Measurements from ENCODE around the gene SOST. TPM values are rescaled to one million over a fixed set of nuclear protein-coding genes. Genes with fewer than 3 reads are reported as not detected.

SOST gene
- total RNA-seq, 2 experiments from 2014 or later: not detected

DNA sequence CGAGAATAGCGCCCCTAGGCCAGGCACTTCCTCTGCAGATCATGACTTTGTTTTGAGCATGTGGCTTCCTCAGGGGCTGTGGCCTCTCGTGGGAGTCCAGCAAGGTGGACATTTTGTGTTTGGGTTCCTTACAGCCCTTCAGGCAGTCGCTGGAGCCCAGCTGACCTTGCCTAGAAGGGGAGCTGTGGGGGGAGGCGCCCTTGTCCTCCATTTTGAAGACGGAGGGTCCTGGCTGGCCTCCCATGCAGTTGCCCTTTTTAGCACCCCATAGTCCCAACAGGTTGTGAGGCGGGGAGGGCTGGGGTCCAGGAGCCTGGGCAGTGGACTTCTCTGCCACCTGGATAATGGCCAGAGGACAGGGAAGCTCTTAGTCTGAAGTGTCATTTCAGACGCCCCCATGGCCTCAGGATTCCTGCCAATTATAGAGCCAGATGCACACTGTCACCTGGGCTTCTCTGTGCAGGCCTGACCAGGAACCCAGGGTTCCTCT is 1.4 kb downstream of the SOST start:
- peaks cover 29% of the 10 kb centered on the region for H3K27me3 Mint-ChIP-seq (ENCODE audit: low read depth)
- CTCF ChIA-PET: interaction anchor here (0.6 to 16.8 kb wide), 5 partner anchors 9 to 180 kb away, joined by 3 to 403 read pairs (median 3); no protein-coding TSS in a partner anchor
- no peaks in the 10 kb centered on the region for H3K36me3 Mint-ChIP-seq (ENCODE audit: low read depth)
- no peak overlapping the region for H3K27ac Mint-ChIP-seq
- DNase-seq: no peak
- no peaks in the 10 kb centered on the region for H3K4me1 Mint-ChIP-seq (ENCODE audit: low read depth)
- no peak overlapping the region for H3K4me3 Mint-ChIP-seq
- intact Hi-C loops (cut with micrococcal nuclease): no loop called here
- no peaks in the 10 kb centered on the region for H3K9me3 Mint-ChIP-seq

DNA sequence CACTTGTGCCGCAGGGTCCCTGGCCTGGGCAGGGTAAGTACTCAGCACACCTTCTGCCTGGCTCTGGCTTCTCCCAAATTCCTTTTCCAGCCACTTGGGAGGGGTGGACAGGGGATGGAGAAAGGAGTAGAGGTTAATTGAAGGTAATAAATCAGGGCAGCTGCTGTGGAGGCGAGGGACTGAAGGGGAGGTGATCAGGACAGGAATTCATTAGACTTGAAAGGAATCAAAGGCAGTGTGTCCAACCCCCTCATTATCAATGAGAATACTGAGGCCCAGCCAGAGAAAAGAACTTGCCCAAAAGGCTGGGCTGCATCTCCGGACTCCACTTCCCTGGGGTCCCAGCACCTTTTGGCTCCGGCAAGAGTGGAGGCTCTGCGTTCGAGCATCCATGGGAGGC is 2.4 kb downstream of the SOST start:
- no peak overlapping the region for H3K27ac Mint-ChIP-seq
- no peaks in the 10 kb centered on the region for H3K36me3 Mint-ChIP-seq (ENCODE audit: low read depth)
- CTCF ChIA-PET: interaction anchor here (0.8 to 16.8 kb wide), 4 partner anchors 10 to 60 kb away, joined by 3 to 403 read pairs (median 3); no protein-coding TSS in a partner anchor
- H3K9me3 Mint-ChIP-seq: no peaks in the 10 kb centered on the region
- intact Hi-C loops (cut with micrococcal nuclease): no loop called here
- H3K4me3 Mint-ChIP-seq: no peak overlapping the region
- H3K4me1 Mint-ChIP-seq (ENCODE audit: low read depth): no peaks in the 10 kb centered on the region
- DNase-seq: no peak
- H3K27me3 Mint-ChIP-seq (ENCODE audit: low read depth): peaks cover 29% of the 10 kb centered on the region

DNA sequence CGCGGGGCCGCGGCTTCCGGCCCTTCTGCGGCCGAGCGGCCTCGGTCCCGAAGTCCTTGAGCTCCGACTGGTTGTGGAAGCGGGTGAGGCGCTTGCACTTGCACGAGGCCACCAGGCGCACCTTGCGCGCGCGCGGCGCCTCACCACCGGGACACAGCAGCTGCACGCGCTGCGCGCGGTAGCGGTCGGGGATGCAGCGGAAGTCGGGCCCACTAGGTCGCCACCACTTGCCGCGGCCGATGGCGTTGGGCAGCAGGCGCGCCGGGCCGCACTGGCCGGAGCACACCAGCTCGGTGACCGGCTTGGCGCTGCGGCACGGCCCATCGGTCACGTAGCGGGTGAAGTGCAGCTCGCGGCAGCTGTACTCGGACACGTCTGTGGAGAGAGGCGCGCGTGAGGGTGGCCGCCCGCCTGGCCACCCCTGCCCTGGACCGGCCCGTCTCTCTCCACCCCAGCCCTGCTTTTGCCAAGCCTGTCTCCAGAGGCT is 3.2 kb downstream of the SOST start:
- Mint-ChIP-seq H3K9me3 (no peaks in the 10 kb centered on the region), H3K27ac (no peak overlapping the region), H3K4me3 (no peak overlapping the region), H3K4me1 (ENCODE audit: low read depth) (no peaks in the 10 kb centered on the region), H3K27me3 (ENCODE audit: low read depth) (peaks cover 33% of the 10 kb centered on the region), H3K36me3 (ENCODE audit: low read depth) (no peaks in the 10 kb centered on the region)
- intact Hi-C loops (cut with micrococcal nuclease): no loop called here
- DNase-seq: no peak
- CTCF ChIA-PET: interaction anchor here (0.8 to 16.8 kb wide), 3 partner anchors 11 to 59 kb away, joined by 3 to 403 read pairs (median 3); no protein-coding TSS in a partner anchor

DNA sequence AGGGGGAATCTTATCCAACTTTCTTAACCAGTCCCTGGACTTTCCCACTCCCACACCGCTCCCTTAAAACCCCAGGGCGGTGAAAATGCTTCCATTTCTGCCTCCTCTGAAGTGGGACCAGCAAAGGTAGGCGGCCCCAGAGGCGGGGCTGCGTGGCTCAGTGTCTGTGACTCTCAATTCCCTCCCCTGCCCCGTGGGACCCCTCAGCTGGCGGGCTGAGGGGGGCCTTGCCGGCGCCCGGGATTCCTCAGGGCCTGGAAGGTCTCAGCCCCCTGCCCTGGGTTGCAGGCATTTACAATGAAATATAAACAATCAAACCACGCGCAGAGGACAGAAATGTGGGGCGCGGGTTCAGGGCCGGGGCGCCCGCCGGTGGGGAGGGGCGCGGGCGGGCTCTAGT is 3.6 kb downstream of the SOST start:
- no peak overlapping the region for H3K4me3 Mint-ChIP-seq

DNA sequence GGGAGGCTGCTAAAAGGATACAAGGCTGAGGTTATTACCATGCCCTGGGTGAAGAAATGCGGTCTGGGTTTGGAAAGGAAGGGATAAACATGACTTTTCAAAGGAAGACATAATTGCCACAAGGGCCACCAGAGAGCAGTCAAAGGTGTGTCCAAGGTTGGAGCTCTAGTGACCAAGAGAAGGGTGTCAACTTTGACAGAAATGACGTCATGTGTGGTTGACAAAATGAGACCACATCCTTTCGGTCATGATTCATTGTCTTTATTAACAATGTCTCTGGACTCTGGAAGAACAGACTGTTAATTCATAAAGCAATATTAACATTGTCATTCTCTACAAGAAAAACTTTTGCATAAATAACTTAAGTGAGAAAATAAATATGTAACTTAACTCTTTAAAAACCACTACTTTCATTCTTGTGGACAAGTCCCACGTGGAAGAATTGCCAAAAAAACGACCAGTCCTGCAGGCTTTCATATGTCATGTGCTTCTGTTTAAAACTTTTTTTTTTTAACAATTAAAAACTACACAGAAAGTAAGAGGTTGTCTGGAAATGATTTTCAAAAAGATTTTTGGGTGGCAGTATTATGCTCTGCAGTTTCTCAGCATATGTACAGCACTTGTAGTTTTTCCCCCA is 5.0 kb downstream of the SOST start:
- no peaks in the 10 kb centered on the region for H3K36me3 Mint-ChIP-seq (ENCODE audit: low read depth)
- intact Hi-C loops (cut with micrococcal nuclease): no loop called here
- H3K27me3 Mint-ChIP-seq (ENCODE audit: low read depth): peaks cover 33% of the 10 kb centered on the region
- DNase-seq: no peak
- H3K27ac Mint-ChIP-seq: no peak overlapping the region
- no peaks in the 10 kb centered on the region for H3K9me3 Mint-ChIP-seq
- CTCF ChIA-PET: interaction anchor here (16.8 kb wide), 1 partner anchor 57 kb away, joined by 403 read pairs; no protein-coding TSS in a partner anchor
- no peak overlapping the region for H3K4me3 Mint-ChIP-seq
- no peaks in the 10 kb centered on the region for H3K4me1 Mint-ChIP-seq (ENCODE audit: low read depth)

More for the DNA sequence above, 3.6 kb downstream of the SOST start:
- no peak for DNase-seq
- no peaks in the 10 kb centered on the region for H3K36me3 Mint-ChIP-seq (ENCODE audit: low read depth)
- intact Hi-C loops (cut with micrococcal nuclease): no loop called here
- H3K27ac Mint-ChIP-seq: no peak overlapping the region
- H3K4me1 Mint-ChIP-seq (ENCODE audit: low read depth): no peaks in the 10 kb centered on the region
- CTCF ChIA-PET: interaction anchor here (16.8 kb wide), 1 partner anchor 58 kb away, joined by 403 read pairs; no protein-coding TSS in a partner anchor
- peaks cover 33% of the 10 kb centered on the region for H3K27me3 Mint-ChIP-seq (ENCODE audit: low read depth)
- no peaks in the 10 kb centered on the region for H3K9me3 Mint-ChIP-seq

DNA sequence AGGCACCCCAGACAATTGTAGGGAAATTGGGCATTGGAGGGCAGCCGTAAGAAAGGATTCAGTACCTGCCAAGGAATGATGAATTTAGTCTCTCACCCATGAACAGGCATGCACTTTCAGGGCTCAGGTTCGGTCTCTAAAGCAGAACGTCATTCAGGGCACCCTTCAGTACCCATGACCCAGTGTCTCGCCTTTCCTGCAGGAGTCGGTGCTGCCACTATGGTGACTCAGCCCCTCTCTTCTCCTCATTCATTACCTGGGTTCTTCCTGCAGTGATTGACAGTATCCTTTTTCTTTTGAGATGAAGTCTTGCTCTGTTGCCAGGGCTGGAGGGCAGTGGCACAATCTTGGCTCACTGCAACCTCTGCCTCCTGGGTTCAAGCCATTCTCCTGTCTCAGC is 8.4 kb downstream of the SOST start:
- intact Hi-C loops (cut with micrococcal nuclease): no loop called here
- H3K4me1 Mint-ChIP-seq (ENCODE audit: low read depth): no peaks in the 10 kb centered on the region
- CTCF ChIA-PET: interaction anchor here (2.3 to 16.8 kb wide), 3 partner anchors 11 to 54 kb away, joined by 8 to 403 read pairs (median 20); no protein-coding TSS in a partner anchor
- DNase-seq: no peak
- no peaks in the 10 kb centered on the region for H3K36me3 Mint-ChIP-seq (ENCODE audit: low read depth)
- no peak overlapping the region for H3K27ac Mint-ChIP-seq
- no peaks in the 10 kb centered on the region for H3K9me3 Mint-ChIP-seq
- H3K27me3 Mint-ChIP-seq (ENCODE audit: low read depth): peaks cover 15% of the 10 kb centered on the region
- H3K4me3 Mint-ChIP-seq: no peak overlapping the region

DNA sequence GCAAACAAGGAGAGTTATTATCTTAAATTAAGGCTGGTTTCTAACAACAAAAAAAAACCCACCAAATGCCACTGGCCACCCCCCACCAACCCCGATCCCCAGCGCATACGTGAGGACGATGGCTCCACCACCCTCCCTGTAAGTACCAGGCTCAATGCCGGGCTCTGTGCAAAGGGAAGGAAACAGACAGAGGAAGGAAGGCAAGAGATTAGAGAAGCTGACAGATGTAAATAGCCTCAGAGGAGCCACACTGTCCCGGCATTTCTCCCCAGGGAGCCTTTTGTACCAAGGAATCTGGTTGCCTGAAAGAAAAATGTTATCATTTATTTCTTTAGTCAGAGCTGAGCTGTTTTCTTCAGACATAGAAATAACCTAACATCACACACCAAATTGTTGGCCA is 13.1 kb downstream of the SOST start:
- no peak overlapping the region for H3K27ac Mint-ChIP-seq
- no peak overlapping the region for H3K4me3 Mint-ChIP-seq
- no peaks in the 10 kb centered on the region for H3K9me3 Mint-ChIP-seq
- CTCF ChIA-PET: interaction anchor here (0.7 to 1.2 kb wide), 3 partner anchors 11 to 52 kb away, joined by 3 to 6 read pairs (median 3); no protein-coding TSS in a partner anchor
- peaks cover 17% of the 10 kb centered on the region for H3K27me3 Mint-ChIP-seq (ENCODE audit: low read depth)
- no peak for DNase-seq
- intact Hi-C loops (cut with micrococcal nuclease): no loop called here
- no peaks in the 10 kb centered on the region for H3K36me3 Mint-ChIP-seq (ENCODE audit: low read depth)
- no peaks in the 10 kb centered on the region for H3K4me1 Mint-ChIP-seq (ENCODE audit: low read depth)

DNA sequence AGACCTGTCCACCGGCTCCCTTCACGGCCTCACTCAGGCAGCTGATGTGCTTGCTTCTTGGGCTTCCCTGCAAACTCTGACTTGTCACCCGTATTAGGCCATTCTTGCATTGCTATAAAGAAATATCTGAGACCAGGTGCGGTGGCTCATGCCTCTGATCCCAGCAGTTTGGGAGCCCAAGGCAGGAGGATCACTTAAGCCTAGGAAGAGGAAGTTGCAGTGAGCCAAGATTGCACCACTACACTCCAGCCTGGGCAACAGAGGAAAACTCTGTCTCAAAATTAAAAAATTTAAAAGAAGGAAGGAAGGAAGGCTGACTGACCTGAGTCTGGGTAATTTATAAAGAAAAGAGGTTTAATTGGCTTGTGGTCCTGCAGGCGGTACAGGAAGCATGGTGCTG is 17.0 kb downstream of the SOST start:
- CTCF ChIA-PET: interaction anchor here (0.7 to 2.6 kb wide), 2 partner anchors 26 to 47 kb away, joined by 3 to 6 read pairs; no protein-coding TSS in a partner anchor
- H3K27ac Mint-ChIP-seq: no peak overlapping the region
- no peaks in the 10 kb centered on the region for H3K4me1 Mint-ChIP-seq (ENCODE audit: low read depth)
- no peaks in the 10 kb centered on the region for H3K9me3 Mint-ChIP-seq
- DNase-seq: no peak
- intact Hi-C loops (cut with micrococcal nuclease): no loop called here
- no peak overlapping the region for H3K4me3 Mint-ChIP-seq
- peaks cover 20% of the 10 kb centered on the region for H3K27me3 Mint-ChIP-seq (ENCODE audit: low read depth)
- no peaks in the 10 kb centered on the region for H3K36me3 Mint-ChIP-seq (ENCODE audit: low read depth)

DNA sequence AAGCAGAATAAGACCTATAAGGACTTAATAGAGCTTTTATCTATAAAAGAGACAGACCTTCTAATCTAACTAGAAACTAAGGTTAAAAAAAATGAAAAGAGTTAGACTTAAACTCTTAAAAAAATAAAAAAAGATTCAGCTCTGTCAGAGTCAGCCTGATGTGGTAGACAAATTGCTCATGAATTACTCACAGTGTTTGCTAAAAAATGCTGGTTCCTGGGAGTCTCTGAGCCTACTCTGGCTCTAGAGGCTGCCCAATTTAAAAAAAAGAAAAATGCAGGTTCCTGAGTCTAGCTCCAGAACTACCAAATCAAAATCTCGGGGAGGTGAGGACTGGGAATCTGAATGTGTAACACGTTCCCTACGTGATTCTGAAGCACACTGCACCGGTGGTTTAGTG is 18.1 kb downstream of the SOST start:
- Mint-ChIP-seq H3K9me3 (no peaks in the 10 kb centered on the region), H3K27ac (no peak overlapping the region), H3K36me3 (ENCODE audit: low read depth) (no peaks in the 10 kb centered on the region), H3K4me3 (no peak overlapping the region), H3K4me1 (ENCODE audit: low read depth) (no peaks in the 10 kb centered on the region), H3K27me3 (ENCODE audit: low read depth) (peaks cover 18% of the 10 kb centered on the region)
- DNase-seq: no peak
- CTCF ChIA-PET: interaction anchor here (0.6 to 2.6 kb wide), 3 partner anchors 44 to 1162 kb away, joined by 3 to 6 read pairs (median 3); no protein-coding TSS in a partner anchor
- intact Hi-C loops (cut with micrococcal nuclease): no loop called here

DNA sequence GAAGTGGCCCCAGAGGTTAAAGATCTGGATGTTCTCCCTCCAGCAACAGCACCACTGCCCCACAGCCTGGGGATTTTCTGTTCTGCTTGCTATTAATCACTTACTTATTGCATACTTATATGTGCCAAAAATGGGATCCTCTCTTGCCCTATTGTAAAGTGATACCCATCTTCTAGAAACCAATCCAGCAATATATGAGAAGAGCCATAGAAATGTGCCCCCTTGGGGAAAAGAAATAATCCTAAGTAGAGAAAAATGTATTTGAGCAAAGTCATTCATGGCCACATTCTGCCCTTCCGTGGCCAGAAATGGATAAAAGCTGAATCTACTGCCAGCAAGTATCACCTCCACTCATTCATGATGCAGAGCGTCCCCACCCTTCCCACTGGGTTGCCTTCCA is 20.9 kb downstream of the SOST start:
- DNase-seq: no peak
- Mint-ChIP-seq H3K9me3 (no peaks in the 10 kb centered on the region), H3K27ac (no peak overlapping the region), H3K4me1 (ENCODE audit: low read depth) (no peaks in the 10 kb centered on the region), H3K27me3 (ENCODE audit: low read depth) (peaks cover 6% of the 10 kb centered on the region), H3K36me3 (ENCODE audit: low read depth) (no peaks in the 10 kb centered on the region), H3K4me3 (no peak overlapping the region)
- CTCF ChIA-PET: interaction anchor here (1.1 kb wide), 1 partner anchor 44 kb away, joined by 3 read pairs; no protein-coding TSS in a partner anchor
- intact Hi-C loops (cut with micrococcal nuclease): no loop called here

DNA sequence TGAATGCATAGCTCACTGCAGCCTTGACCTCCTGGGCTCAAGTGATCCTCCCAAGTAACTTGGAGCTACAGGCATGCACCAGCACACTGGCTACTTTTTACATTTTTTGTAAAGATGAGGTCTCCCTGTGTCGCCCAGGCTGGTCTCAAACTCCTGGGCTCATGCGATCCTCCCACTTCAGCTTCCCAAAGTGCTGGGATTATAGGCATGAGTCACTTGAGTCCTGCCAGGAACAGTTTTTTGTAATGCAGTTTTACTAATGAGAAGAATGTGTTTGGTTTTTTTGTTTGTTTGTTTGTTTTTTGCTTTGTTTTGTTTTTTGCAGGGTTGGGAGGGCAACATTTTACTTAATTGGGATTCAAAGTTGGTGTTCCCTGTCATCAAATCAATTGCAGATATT is 22.2 kb downstream of the SOST start:
- Mint-ChIP-seq H3K27me3 (ENCODE audit: low read depth) (peaks cover 2% of the 10 kb centered on the region), H3K9me3 (no peaks in the 10 kb centered on the region), H3K4me3 (no peak overlapping the region), H3K4me1 (ENCODE audit: low read depth) (no peaks in the 10 kb centered on the region), H3K27ac (no peak overlapping the region), H3K36me3 (ENCODE audit: low read depth) (no peaks in the 10 kb centered on the region)
- no peak for DNase-seq
- intact Hi-C loops (cut with micrococcal nuclease): no loop called here
- CTCF ChIA-PET: interaction anchor here (0.7 to 1.1 kb wide), 4 partner anchors 23 to 1341 kb away, joined by 3 to 4 read pairs (median 3); no protein-coding TSS in a partner anchor

DNA sequence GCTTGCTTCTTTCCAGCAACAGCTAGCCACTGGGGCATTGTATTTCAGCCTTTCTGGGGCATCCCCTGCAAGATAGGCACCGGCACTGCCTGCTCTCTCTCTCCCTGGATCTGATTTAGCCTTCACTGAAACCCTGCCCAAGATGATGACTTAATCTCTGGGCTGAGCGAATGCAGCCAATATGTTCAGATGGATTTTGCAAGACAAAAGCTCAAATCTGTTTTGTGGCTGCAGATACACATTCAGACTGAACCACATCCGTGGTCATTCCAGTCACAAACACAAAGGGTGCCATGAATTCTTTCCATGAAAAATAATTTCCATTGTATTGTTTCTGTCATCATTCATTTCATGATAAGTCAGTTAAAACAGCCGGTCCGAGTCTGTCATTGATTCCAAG is 24.2 kb downstream of the SOST start:
- intact Hi-C loops (cut with micrococcal nuclease): no loop called here
- no peaks in the 10 kb centered on the region for H3K4me1 Mint-ChIP-seq (ENCODE audit: low read depth)
- no peaks in the 10 kb centered on the region for H3K9me3 Mint-ChIP-seq

More for the DNA sequence above, 24.2 kb downstream of the SOST start:
- no peak for DNase-seq
- no peak overlapping the region for H3K4me3 Mint-ChIP-seq
- H3K27ac Mint-ChIP-seq: no peak overlapping the region
- no peaks in the 10 kb centered on the region for H3K36me3 Mint-ChIP-seq (ENCODE audit: low read depth)
- H3K27me3 Mint-ChIP-seq (ENCODE audit: low read depth): peaks cover 2% of the 10 kb centered on the region
- CTCF ChIA-PET: interaction anchor here (1.0 kb wide), 1 partner anchor 30 kb away, joined by 3 read pairs; no protein-coding TSS in a partner anchor

All from activated naive CD4-positive, alpha-beta T cell treated with anti-CD3 and anti-CD28 coated beads for 36 hours (primary cell).